Calu3 (cell line): Measurements from ENCODE around the gene CSTA. TPM values are rescaled to one million over a fixed set of nuclear protein-coding genes. Genes with fewer than 3 reads are reported as not detected.

ENCODE experiments used
- BruUV-seq: library from RNA; stranded (reverse); fragments of 400-500 nt; replicated peaks from 2 replicates; lab custom pipeline; 2021; lab: Mats Ljungman, UMichigan
- CTCF ChIA-PET: fragments of 300-600 bp; sonication (Branson Sonifier 250); formaldehyde crosslinking; loops from one replicate; lab custom pipeline; 2022; ENCODE audit warnings: antibody characterized with exemption; lab: Charles Lee
- DNase-seq: peaks from one replicate; pipeline ENCODE4 v3.0.0; 2022
- H3K27ac Mint-ChIP-seq: one replicate; pipeline ENCODE4 v1.8.0; 2022; ENCODE audit warnings: mixed read lengths; ENCODE audit not compliant: unreplicated experiment
- H3K27me3 Mint-ChIP-seq: one replicate; pipeline ENCODE4 v1.8.0; 2022; ENCODE audit warnings: mixed read lengths; ENCODE audit not compliant: unreplicated experiment
- H3K36me3 Mint-ChIP-seq: one replicate; pipeline ENCODE4 v1.8.0; 2022; ENCODE audit warnings: mild to moderate bottlenecking, moderate library complexity, mixed read lengths; ENCODE audit not compliant: insufficient read depth, unreplicated experiment
- H3K4me1 Mint-ChIP-seq: one replicate; pipeline ENCODE4 v1.8.0; 2022; ENCODE audit warnings: mild to moderate bottlenecking, low read depth, mixed read lengths; ENCODE audit not compliant: unreplicated experiment
- H3K4me3 Mint-ChIP-seq: one replicate; pipeline ENCODE4 v1.8.0; 2022; ENCODE audit warnings: mild to moderate bottlenecking, low read depth, moderate library complexity, mixed read lengths; ENCODE audit not compliant: unreplicated experiment
- H3K9me3 Mint-ChIP-seq: one replicate; pipeline ENCODE4 v1.8.0; 2022; ENCODE audit warnings: low read depth, mixed read lengths; ENCODE audit not compliant: unreplicated experiment
- CTCF ChIP-seq: fragments of 200-600 bp; IDR thresholded peaks from one replicate; pipeline ENCODE4 v1.8.0; 2022; ENCODE audit warnings: antibody characterized with exemption; ENCODE audit not compliant: unreplicated experiment
- intact Hi-C: fragments of 100-400 bp; cut with micrococcal nuclease; formaldehyde crosslinking; loops from one replicate; pipeline ENCODE4 v1.10.0; 2022; ENCODE audit not compliant: unreplicated experiment
- total RNA-seq: library from RNA; stranded (reverse); gene quantifications from 2 replicates; pipeline ENCODE4 v1.2.3, GENCODE V29; 2022

Gene CSTA
- total RNA-seq, 1 experiment from 2014 or later = not detected

DNA sequence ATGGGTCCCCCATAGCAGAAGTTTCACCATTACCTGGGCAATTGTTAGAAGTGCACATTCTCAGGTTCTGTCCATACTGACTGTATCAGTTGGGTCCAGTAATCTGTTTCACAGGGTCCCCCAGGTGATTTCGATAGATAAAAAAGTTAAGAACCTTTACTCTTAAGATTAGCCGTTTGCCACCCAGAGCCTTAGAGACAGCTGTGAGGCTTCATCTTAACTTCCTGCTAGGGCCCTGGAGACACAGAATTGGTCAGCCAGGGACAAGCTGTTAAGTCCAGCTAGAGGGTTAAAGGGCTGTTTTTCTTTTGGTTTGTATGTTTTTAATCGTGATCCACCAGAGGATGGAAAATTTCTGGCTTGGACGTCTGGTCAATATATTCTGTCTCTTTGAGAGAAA is 65.6 kb downstream of the CSTA start:
- Mint-ChIP-seq H3K9me3 (no peaks in the 10 kb centered on the region), H3K27me3 (no peaks in the 10 kb centered on the region), H3K27ac (no peak overlapping the region), H3K36me3 (no peaks in the 10 kb centered on the region), H3K4me3 (no peak overlapping the region), H3K4me1 (no peaks in the 10 kb centered on the region)
- no peak for TF ChIP-seq CTCF
- DNase-seq = no peak
- intact Hi-C loops = no loop called here
- no TSS peak for BruUV-seq
- CTCF ChIA-PET = no interaction called here

Other genes with a start within 250 kb of the CSTA start
- 2.3 and 5.1 TPM in 2 replicates for gene CASR, start 141.6 kb upstream of the CSTA start, total RNA-seq
- 39.6 and 50.9 TPM in 2 replicates for gene MIX23, start 58.0 kb downstream of the CSTA start, total RNA-seq
- gene FAM162A, start 58.9 kb downstream of the CSTA start, total RNA-seq = 34.3 and 38.0 TPM in 2 replicates
- gene WDR5B, start 90.8 kb downstream of the CSTA start, total RNA-seq = 7.2 and 7.9 TPM in 2 replicates
- 76.7 and 78.5 TPM in 2 replicates for gene KPNA1, start 189.7 kb downstream of the CSTA start, total RNA-seq
- 71.2 and 128 TPM in 2 replicates for gene PARP9, start 239.1 kb downstream of the CSTA start, total RNA-seq
- 73.9 and 121 TPM in 2 replicates for gene DTX3L, start 239.1 kb downstream of the CSTA start, total RNA-seq